ENCODE results near the gene JAZF1.

- no peak for TF ChIP-seq CTCF (IDR thresholded peaks at IDR 0.05; ENCODE audit: low read length)
- TF ChIP-seq EZH2 (IDR thresholded peaks at IDR 0.05; ENCODE audit: borderline replicate concordance, low read length) = no peak
Observed at GRCh38 chr7:27804139-27804538, 376.5 kb downstream of the JAZF1 start.

All from OCI-LY1 (cell line).